ENCODE data around the gene CFAP119.
A peak's percentile ranks its signal among the peaks of the same experiment; 100 is the strongest.

CFAP119 gene

DNA sequence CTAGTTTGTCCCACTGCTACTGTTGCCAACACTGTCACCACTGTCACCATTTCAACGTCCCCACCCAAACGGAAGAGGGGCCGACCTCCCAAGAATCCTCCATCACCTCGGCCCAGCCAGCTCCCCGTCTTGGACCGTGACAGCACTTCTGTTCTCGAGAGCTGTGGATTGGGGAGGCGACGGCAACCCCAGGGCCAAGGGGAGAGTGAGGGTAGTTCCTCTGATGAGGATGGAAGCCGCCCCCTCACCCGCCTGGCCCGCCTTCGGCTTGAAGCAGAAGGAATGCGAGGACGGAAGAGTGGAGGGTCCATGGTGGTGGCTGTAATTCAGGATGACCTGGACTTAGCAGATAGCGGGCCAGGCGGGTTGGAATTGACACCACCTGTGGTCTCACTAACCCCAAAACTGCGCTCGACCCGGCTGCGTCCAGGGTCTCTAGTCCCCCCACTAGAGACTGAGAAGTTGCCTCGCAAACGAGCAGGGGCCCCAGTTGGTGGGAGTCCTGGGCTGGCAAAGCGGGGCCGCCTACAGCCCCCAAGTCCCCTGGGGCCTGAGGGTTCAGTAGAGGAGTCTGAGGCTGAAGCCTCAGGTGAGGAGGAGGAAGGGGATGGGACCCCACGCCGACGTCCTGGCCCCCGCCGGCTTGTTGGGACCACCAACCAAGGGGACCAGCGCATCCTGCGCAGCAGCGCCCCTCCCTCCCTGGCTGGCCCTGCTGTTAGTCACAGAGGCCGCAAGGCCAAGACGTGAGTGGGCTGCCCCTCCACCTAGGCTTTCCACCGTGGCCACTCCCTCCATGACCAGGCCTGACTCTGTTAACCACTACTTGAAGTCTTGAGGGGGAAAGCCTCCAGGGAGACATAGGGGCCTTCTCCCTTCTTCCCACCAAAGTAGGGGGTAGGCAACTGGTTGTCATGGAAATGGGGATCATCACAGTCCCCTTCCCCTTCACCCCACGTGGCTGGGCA is 22.6 kb downstream of the CFAP119 start:
- no peak for DNase-seq

DNA sequence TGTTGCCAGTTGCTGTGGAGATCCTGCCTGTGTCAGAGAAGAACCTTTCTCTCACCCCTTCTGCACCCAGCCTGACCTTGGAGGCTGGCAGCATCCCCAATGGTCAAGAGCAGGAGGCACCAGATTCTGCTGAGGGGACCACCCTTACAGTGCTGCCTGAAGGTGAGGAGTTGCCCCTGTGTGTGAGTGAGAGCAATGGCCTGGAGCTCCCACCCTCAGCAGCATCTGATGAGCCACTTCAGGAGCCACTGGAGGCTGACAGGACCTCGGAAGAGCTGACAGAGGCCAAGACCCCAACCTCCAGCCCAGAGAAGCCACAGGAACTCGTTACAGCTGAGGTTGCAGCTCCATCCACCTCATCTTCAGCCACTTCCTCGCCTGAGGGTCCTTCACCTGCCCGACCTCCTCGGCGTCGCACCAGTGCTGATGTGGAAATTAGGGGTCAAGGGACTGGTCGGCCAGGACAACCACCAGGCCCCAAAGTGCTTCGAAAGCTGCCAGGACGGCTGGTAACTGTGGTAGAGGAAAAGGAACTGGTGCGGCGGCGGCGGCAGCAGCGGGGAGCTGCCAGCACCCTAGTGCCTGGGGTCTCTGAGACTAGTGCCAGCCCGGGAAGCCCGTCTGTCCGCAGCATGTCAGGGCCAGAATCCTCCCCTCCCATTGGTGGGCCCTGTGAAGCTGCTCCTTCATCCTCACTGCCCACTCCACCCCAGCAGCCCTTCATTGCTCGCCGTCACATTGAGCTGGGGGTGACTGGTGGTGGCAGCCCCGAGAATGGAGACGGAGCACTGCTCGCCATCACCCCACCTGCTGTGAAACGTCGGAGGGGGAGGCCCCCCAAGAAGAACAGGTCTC is 23.8 kb downstream of the CFAP119 start:
- DNase-seq, result no peak

DNA sequence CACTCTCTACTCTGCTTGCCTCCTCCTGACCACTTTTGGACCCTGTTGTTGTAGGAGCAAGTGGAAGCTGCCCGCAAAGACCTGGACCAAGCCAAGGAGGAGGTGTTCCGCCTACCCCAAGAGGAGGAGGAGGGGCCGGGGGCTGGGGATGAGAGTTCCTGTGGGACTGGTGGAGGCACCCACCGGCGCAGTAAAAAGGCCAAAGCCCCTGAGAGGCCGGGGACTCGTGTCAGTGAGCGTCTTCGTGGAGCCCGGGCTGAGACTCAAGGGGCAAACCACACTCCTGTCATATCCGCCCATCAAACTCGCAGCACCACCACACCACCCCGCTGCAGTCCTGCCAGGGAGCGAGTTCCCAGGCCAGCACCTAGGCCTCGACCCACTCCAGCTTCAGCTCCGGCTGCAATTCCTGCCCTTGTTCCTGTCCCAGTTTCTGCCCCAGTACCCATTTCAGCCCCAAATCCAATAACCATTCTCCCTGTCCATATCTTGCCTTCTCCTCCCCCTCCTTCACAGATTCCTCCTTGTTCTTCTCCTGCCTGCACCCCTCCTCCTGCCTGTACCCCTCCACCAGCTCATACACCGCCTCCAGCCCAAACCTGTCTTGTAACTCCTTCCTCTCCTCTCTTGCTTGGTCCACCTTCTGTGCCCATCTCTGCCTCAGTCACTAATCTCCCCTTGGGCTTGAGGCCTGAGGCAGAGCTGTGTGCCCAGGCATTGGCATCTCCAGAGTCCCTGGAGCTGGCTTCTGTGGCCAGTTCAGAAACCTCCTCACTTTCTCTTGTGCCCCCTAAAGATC is 24.7 kb downstream of the CFAP119 start:
- DNase-seq, result no peak

DNA sequence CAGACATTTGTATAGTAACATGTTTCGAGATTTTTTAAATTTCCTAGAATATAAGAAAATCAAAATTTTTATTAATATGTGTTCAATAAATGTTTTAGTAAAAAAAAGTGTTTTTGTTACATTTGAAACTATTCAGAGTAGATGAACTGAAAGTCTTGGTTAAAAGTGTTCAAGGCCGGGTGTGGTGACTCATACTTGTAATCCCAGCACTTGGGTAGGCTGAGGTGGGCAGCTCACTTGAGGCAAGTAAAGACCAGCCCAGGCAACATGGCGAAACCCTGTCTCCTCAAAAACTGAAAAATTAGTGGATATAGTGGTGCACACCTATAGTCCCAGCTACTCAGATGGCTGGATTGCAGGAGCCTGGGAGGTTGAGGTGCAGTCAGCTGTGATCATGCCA is 30.5 kb downstream of the CFAP119 start:
- no peak for DNase-seq

DNA sequence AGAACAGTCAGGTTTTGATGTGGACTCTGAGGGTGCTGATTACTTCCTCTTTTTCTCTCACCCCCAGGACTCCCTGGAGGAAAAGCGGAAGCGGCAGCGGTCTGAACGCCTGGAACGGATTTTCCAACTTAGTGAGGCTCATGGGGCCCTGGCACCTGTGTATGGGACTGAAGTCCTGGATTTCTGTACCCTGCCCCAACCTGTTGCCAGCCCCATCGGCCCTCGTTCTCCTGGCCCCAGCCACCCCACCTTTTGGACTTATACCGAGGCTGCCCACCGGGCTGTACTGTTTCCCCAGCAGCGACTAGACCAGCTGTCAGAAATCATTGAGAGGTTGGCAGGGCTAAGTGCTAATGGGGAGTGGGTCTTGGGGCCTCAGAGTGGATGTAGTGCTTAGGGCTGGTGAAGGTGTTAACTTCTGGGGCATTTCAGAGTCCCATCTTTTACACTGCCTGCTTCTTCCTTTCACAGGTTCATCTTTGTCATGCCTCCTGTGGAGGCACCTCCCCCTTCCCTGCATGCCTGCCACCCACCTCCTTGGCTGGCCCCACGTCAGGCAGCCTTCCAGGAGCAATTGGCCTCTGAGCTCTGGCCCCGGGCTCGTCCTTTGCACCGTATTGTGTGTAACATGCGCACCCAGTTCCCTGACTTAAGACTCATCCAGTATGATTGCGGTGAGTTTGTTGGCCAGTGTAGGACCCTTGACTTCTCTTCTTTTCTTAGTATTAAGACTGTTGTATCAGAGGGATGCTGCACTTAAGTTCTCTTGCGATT is 32.8 kb downstream of the CFAP119 start:
- DNase-seq, result peak in 1 of 2 donors; percentile 1

DNA sequence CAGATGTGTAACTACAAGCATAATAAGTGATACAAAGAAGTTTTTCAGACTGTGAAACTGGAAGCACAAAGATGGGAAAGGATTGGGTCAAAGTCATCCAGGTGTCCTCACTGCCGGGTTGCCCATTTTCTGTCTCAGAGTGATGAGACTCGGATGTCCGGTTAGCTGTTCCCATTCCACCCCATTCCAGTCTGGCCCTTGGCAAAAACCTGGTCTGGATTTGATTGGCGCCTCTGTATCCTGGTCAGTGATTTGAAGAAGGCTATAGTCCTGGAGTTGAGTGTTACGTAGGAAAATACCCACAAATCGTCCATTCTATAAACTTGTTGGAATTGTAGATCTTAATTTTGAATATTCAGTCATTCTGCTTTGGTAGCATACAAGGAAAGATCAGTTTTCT is 33.5 kb downstream of the CFAP119 start:
- no peak for DNase-seq

DNA sequence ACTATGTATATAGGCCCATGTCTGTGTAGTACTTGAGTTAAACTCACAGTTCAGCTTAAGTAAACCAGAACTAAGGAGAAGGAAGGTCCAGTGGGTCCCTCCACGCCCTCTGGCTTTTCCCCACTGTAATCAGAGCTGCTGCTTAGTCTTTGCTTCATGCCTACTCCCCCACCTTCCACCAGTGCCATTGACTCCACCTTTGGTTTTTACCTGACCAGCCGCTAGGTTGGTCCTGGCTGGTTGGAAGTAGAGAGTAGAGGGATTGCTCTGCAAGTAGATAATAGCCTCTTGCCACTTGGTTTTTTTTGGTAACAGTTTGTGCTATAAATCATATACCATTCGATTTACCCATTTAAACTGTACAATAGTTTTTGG is 36.5 kb downstream of the CFAP119 start:
- DNase-seq, result no peak

DNA sequence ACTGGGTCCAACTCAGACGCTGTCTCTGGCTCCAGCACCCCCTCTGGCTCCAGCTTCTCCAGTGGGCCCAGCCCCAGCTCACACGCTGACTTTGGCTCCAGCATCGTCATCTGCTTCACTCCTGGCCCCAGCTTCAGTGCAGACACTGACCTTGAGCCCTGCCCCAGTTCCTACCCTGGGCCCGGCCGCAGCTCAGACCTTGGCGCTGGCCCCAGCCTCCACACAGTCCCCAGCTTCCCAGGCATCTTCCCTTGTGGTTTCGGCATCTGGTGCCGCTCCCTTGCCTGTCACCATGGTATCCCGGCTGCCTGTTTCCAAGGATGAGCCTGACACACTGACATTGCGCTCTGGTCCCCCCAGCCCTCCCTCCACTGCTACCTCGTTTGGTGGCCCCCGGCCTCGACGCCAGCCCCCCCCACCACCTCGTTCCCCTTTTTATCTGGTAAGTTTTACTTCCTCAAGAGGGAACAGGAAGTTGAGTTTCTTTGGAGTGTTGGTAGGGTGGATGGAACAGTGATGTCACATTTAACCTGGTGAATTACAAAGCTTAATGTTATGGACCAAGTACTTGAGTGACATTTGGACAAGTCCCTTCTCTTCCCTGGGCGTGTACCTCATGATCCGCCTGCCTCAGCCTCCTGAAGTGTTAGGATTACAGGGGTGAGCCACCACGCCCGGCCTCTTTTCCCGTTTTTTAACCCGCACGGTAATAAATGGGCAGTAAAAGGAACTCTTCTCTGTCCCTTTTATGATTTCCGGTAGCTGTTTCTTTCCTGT is 37.0 kb downstream of the CFAP119 start:
- DNase-seq, result no peak

DNA sequence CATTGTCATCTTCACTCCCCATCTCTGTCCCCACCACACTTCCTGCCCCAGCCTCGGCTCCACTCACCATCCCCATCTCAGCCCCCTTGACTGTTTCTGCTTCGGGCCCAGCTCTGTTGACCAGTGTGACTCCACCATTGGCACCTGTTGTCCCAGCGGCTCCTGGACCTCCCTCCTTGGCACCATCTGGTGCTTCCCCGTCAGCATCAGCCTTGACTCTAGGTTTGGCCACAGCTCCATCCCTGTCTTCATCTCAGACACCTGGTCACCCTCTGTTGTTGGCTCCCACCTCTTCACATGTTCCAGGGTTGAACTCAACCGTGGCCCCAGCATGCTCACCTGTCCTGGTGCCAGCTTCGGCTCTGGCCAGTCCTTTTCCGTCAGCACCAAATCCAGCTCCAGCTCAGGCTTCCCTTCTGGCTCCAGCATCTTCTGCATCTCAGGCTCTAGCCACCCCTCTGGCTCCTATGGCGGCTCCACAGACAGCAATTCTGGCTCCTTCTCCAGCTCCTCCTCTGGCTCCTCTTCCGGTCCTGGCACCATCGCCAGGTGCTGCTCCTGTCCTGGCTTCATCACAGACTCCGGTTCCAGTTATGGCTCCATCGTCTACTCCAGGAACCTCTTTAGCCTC is 38.0 kb downstream of the CFAP119 start:
- DNase-seq, result no peak

DNA sequence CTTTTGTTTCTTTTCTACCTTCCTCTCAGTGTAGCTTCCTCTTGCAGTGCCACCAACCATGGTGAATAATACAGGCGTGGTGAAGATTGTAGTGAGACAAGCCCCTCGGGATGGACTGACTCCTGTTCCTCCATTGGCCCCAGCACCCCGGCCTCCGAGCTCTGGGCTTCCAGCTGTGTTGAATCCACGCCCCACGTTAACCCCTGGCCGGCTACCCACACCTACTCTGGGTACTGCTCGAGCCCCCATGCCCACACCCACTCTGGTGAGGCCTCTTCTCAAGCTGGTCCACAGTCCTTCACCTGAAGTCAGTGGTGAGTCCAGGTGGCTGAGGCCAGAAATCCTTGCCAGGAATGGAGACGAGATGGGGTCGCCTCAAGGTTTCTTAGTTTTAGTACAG is 38.9 kb downstream of the CFAP119 start:
- DNase-seq, result no peak

DNA sequence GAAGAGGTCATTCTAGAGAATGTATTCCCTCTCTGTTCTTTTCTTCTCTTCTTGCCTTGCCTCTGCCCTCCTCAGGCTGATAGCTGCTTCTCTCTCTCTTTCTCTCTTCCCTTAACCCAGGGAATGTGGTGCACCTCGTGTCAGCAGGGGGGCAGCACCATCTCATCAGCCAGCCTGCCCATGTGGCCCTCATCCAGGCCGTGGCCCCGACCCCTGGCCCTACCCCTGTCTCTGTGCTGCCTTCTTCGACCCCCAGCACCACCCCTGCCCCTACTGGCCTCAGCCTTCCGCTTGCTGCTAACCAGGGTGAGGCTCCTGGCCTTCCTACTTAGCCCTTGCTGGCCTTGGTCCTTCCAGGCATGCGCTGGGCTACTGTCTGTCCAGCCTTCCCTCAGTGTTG is 39.4 kb downstream of the CFAP119 start:
- DNase-seq, result no peak

DNA sequence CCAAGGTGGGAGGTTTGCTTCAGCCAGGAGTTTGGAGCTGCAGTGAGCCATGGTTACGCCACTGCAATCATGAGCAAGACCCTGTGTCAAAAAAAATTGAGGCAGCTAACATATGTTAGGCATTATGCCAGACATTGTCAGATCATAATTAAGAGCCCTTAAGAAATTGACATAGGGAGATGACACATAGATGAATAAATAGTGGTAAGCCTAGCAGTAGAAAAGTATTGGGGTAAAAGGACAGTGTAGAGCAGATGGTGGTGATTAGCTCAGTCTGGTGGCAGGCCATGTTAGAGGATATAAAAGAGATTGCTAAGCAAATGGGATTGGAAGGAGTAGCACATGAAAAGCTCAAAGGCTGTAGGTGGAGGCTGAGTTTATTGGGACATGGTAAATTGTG is 40.3 kb downstream of the CFAP119 start:
- DNase-seq, result no peak

DNA sequence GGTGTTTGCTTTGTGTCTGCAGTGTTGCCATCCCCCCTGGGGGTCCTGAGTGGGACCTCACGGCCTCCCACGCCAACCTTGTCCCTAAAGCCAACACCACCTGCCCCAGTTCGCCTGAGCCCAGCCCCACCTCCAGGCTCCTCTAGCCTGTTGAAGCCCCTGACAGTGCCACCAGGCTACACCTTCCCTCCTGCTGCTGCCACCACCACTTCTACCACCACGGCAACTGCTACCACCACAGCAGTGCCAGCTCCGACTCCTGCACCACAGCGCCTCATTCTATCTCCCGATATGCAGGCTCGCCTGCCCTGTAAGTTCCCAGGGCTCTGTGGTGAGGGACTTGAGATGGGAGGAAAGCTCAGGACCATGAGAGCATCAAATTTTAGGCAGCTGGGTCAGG is 40.7 kb downstream of the CFAP119 start:
- no peak for DNase-seq

DNA sequence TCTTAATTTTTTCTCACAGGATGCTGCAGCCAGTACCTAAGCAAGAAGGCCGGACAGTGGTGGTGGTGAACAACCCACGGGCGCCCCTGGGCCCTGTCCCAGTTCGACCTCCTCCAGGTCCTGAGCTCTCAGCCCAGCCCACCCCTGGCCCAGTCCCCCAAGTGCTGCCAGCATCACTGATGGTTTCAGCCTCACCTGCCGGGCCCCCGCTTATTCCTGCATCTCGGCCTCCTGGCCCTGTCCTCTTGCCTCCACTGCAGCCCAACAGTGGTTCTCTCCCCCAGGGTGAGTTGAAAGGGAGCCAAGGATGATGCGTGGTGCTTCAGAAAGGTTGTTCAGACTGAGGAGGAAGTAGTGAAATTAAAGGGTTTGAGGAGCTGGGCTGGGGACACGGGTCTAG is 41.2 kb downstream of the CFAP119 start:
- DNase-seq, result no peak

DNA sequence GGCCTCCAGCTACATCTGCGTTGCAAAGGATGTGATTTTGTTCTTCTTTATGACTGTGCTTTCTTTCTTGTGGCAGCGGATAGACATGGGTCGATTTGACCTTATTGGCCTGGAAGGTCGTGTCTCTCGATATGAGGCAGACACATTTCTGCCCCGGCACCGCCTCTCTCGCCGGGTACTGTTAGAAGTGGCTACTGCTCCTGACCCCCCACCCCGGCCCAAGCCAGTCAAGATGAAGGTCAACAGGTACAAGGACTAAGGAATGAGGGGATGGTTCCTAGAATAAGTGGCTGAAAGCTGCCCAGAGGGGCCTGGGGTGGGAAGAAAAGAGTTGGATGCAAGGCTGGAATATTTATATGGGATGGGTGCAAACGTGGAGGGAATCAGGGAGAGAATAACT is 41.8 kb downstream of the CFAP119 start:
- DNase-seq, result no peak

DNA sequence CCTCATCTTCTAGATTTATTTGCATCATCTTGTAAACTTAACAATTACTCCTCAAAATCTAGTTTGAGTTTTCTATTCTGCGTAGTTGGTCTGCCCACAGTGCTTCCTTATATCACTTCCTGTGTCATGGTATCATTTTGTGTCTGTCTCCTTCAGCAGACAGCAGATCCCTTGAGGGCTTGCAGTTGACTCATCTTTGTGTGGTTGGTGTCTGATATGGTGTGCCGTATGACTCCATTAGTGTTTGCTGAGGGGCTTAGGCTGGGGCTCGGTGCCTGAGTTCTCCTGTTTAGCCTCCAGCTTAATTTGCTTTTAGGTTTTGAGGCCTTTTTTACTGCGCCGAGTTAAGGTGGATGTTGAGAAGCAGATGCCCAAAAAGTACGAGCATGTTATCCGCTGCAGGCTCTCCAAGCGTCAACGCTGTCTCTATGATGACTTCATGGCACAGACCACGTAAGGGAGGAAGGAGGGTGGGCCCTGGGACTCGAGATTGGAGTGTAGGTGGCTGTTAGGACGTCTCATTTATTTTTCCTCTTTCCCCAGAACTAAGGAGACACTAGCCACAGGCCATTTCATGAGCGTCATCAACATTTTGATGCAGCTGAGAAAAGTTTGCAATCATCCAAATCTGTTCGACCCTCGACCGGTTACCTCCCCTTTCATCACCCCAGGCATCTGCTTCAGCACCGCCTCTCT is 46.0 kb downstream of the CFAP119 start:
- no peak for DNase-seq

DNA sequence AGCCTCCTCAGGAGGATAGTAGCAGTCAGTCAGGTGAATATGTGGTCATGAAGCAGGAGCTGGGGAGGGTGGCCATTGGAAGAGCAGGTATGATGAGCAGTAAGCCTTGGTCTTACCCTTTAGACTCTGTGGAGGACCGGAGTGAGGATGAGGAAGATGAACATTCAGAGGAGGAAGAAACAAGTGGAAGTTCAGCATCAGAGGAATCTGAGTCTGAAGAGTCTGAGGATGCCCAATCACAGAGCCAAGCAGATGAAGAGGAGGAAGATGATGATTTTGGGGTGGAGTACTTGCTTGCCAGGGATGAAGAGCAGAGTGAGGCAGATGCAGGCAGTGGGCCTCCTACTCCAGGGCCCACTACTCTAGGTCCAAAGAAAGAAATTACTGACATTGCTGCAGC is 50.1 kb downstream of the CFAP119 start:
- no peak for DNase-seq

DNA sequence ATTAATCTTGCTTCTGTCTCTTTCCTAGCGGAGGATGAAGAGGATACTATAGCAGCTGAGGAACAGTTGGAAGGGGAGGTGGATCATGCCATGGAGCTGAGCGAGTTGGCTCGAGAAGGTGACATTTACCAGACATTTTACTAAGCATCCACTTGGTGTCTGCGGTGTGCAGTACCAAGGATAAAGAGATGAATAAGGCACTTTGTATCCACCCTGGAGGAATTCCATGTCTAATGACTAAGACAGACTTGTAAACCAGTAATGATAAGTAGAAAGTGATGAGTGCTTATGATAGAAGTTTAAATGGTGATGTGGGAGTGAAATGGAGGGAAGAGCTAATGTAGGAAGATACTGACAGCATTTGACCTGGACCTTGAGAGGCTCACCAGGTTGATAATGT is 50.9 kb downstream of the CFAP119 start:
- DNase-seq, result no peak
